ENCODE measurements around the gene RBP5. TPM values are rescaled to one million over a fixed set of nuclear protein-coding genes. Genes with fewer than 3 reads are reported as not detected.

Gene RBP5
- total and polyA plus RNA-seq, 9 of the 15 experiments (the other 6 are each of a cell fraction or from before 2014, with no cell fraction given): 8.6 to 22.5 (median 11.4) TPM

DNA sequence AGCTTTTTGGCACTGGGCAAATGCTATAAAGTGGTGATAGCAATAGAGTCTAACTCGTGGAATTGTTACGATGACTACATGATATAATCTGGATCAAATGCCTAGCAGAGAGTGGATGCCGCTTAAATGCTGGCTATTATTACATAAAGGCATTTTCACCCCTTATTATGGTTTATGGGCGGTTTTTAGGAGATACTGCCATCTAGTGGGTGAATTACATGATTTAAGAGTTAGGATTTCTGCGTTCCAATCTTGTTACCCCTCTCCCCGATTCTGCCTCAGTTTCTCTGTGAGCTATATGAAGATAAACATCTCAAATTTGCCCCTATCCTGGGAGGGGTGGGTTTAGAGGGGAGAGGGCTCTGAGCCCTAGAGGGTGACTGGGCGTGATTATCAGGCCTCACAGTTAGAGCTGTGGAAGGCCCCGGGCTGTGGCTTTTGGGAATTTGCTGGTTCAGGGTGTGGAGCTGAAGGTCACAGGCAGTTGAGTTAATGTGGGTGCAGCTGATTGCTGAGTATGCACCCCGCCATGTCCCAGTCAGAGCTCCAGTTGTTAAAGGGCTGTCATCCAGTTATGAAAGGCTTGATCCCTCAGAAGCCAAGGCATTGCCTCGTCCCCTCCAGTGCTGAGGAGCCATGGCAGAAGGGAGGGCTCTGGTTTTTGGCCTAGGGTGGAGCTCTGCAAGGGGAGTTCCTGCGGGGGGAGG is 15.9 kb upstream of the RBP5 start (continued):
- TF ChIP-seq GABPA (tag; conservative IDR thresholded peaks at IDR 0.05; ENCODE audit: low read depth): no peak
- TF ChIP-seq RBM15 (IDR thresholded peaks at IDR 0.05; ENCODE audit: insufficient read depth, low read length): no peak
- TF ChIP-seq CBFA2T3 (IDR thresholded peaks at IDR 0.05): peak; percentile 44
- no peak for TF ChIP-seq GATA2 (CRISPR knock-in tag; IDR thresholded peaks at IDR 0.05)
- TF ChIP-seq FOXA1 (IDR thresholded peaks at IDR 0.05; ENCODE audit: borderline replicate concordance): no peak
- no peak for TF ChIP-seq DDX20 (tag; IDR thresholded peaks at IDR 0.05; ENCODE audit: low read depth)
- TF ChIP-seq GTF2E2 (tag; IDR thresholded peaks at IDR 0.05): no peak
- TF ChIP-seq KLF6 (CRISPR knock-in tag; IDR thresholded peaks at IDR 0.05; ENCODE audit: borderline replicate concordance): no peak
- TF ChIP-seq RAD21 (CRISPR knock-in tag; conservative IDR thresholded peaks at IDR 0.05 in 1 of 2, IDR thresholded peaks at IDR 0.05 in 1 of 2): peak; percentile 24 to 59; a peak in 3 of 4 replicates
- TF ChIP-seq ZHX1 (conservative IDR thresholded peaks at IDR 0.05; ENCODE audit: low read length): no peak
- no peak for TF ChIP-seq ZNF408 (CRISPR knock-in tag; IDR thresholded peaks at IDR 0.05; ENCODE audit: low read depth)
- no peak for TF ChIP-seq ERF (CRISPR knock-in tag; IDR thresholded peaks at IDR 0.05)
- TF ChIP-seq CAMTA2 (CRISPR knock-in tag; conservative IDR thresholded peaks at IDR 0.05): no peak
- TF ChIP-seq MAFK (IDR thresholded peaks at IDR 0.05; ENCODE audit: low read length): no peak
- TF ChIP-seq RFX1 (IDR thresholded peaks at IDR 0.05): no peak
